Psoas muscle (tissue), 8 donors: ENCODE results near the gene GTF2IRD1. TPM values are rescaled to one million over a fixed set of nuclear protein-coding genes. Genes with fewer than 3 reads are reported as not detected.

Experiments used
- ATAC-seq, 4 donors: fragments of 200-7000 bp; cut with Tn5 transposase; one replicate each; pipeline ENCODE4 v1.9.1; 2020; ENCODE audit warnings: moderate library complexity in 3 of 4, mild to moderate bottlenecking in 2 of 4
- DNase-seq, 2 donors: peaks; one replicate each; pipeline ENCODE4 v3.0.0-alpha.2; 2020
- H3K27ac ChIP-seq: fragments of 200-600 bp; one replicate; pipeline ENCODE4 v1.8.0; 2022
- H3K27me3 ChIP-seq, 3 donors: fragments of 200-600 bp in 1 of 3; one replicate each; pipeline versions ENCODE4 v1.6.1 to v1.8.0; 2013 to 2022; ENCODE audit warnings: low read length in 2 of 3, mild to moderate bottlenecking in 2 of 3, moderate library complexity in 1 of 3; ENCODE audit not compliant: insufficient read depth in 3 of 3
- H3K36me3 ChIP-seq, 2 donors: fragments of 200-600 bp in 1 of 2; one replicate each; pipeline versions ENCODE4 v1.6.1 to v1.8.0; 2013 to 2022; ENCODE audit warnings: low read depth in 1 of 2, mild to moderate bottlenecking in 1 of 2, moderate library complexity in 1 of 2; ENCODE audit not compliant: insufficient read depth in 1 of 2
- H3K4me1 ChIP-seq: fragments of 200-600 bp; one replicate; pipeline ENCODE4 v1.8.0; 2022
- H3K4me3 ChIP-seq: fragments of 200-600 bp; one replicate; pipeline ENCODE4 v1.8.0; 2022; ENCODE audit warnings: mild to moderate bottlenecking
- H3K9me3 ChIP-seq: fragments of 200-600 bp; one replicate; pipeline ENCODE4 v1.8.0; 2022
- WGBS, 3 donors: extraction: QIAGEN DNeasy Blood & Tissue Kit; methylation state at CpG; one replicate each; pipeline versions ENCODE4 v1.1.6 to v1.1.7; 2013; 5-methylcytosine and 5-hydroxymethylcytosine counted together
- intact Hi-C, 2 donors: fragments of 100-400 bp; cut with DNase I; formaldehyde crosslinking; loops; one replicate each; pipeline versions ENCODE4 v1.11.0 to v1.14.2; 2022
- polyA plus RNA-seq, 3 donors: library from polyadenylated mRNA; stranded (reverse); fragments of 200-250 nt; gene quantifications; one replicate each; pipeline ENCODE4 v1.2.3, GENCODE V29; 2013
- total RNA-seq, 4 donors: library from RNA; stranded (reverse); fragmentation: NEBNext Ultra II Directional in 2 of 4; extraction: Animal tissue kit (Norgen Biotek cat#: 25700) in 2 of 4; gene quantifications; one replicate each; pipeline versions ENCODE4 v1.2.1 to v1.2.4, GENCODE V29; 2021 to 2023
- TF ChIP-seq, protein P1 (sequence below): fragments of 200-600 bp; IDR thresholded peaks from one replicate; pipeline ENCODE4 v1.8.0; 2022; ENCODE audit warnings: antibody characterized with exemption
- donor health status: healthy with polysubstance abuse.
- donor health status: DM: no; HTN: no; CAD: no; lungs with moderate emphysema.
- donor health status: Bipolar disorder and iron deficiency.
- donor health status: healthy.
- donor health status: DM: yes; HTN: yes; CAD: no.
- donor health status: DM: no; HTN: no; CAD: no.
- donor health status: DM: no; HTN: no; CAD: no.
- donor health status: DM: yes; HTN: yes; CAD: no.

GTF2IRD1 gene
- total and polyA plus RNA-seq, 7 donors = 40.5 to 149 (median 61.7) TPM

DNA sequence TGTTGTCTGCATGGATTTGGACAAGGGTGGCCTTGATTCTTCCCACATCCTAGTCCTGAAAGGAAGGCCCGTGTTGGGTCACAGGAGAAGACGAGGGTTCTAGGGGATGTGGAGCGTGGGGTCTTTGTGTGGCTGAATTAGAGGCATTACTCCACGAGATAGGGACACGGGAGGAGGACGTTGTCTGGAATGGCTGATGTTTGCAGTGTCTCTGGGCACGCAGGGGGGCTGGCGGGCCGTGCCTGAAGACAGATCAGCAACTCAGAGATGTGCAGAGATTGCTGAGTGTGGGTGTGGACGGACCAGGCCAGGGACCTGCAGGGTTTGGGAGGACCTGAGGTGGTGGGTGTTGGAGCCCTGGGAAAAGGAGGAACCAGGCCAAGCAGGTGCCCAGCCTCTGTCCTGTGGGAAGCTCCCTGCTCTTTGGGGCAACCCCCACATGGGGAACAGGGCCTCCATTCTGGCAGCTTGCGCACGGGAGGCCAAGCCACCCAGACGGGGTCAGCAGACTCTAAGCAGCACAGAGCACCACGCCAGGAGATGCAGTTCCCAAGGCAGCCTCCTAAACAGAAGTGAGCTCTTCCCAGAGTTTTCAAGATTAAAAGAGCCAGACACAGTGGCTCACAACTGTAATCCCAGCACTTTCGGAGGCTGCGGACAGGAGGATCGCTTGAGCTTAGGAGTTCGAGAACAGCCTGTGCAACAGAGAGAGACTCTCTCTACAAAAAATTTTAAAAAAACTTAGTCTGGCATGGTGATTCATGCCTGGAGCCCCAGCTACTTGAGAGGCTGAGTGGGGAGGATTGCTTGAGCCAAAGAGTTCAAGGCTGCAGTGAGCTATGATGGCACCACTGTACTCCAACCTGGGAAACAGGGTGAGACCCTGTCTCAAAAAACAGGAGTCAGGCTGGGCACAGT lies 132.8 kb downstream of the GTF2IRD1 start:
- peak in 3 of 4 donors; percentile 9 to 14 (median 12) for ATAC-seq
- peak overlapping the region; percentile 50 for H3K27ac ChIP-seq
- 85 to 90% (median 87%) methylated on average over 18 of the region's 18 CpGs for WGBS, 3 donors

DNA sequence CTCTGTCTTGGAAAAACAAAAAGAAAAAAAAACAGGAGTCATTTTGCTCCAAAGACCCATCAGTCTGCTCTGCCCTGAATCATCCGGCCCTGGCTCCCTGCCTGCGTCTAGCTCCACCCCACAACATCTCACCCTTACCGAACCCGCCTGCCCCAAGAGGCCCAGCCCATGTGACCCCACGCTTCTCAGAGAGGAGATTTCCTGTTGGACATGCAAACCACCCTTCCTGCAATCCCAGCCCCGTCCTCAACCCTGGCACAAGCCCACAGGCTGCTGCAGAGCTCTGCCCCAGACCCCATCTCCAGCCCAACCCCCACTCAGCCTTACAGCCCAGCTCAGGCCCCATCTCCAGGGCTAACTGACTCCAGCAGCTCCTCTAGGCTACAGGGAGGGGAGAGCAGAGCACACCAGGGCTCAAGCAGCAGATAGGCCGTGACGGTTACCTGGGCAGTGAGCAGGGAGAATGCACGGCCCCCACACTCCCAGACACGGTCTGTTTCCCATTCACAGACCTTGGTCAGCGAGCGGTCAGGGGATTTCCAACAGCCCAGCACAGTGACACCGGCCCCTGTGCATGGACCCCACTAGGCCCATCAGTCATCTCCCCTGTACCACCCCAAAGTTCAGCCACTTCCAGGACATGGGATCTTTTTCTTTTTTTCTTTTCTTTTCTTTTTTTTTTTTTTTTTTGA lies 133.9 kb downstream of the GTF2IRD1 start:
- peak overlapping the region; percentile 50 for H3K27ac ChIP-seq
- peaks cover 4% of the 10 kb centered on the region for H3K4me1 ChIP-seq
- H3K27me3 ChIP-seq = no peaks in the 10 kb centered on the region
- DNase-seq = peak; percentile 90 to 94
- 56 to 59% (median 57%) methylated on average over 13 of the region's 13 CpGs for WGBS, 3 donors
- TF ChIP-seq, protein P1, sequence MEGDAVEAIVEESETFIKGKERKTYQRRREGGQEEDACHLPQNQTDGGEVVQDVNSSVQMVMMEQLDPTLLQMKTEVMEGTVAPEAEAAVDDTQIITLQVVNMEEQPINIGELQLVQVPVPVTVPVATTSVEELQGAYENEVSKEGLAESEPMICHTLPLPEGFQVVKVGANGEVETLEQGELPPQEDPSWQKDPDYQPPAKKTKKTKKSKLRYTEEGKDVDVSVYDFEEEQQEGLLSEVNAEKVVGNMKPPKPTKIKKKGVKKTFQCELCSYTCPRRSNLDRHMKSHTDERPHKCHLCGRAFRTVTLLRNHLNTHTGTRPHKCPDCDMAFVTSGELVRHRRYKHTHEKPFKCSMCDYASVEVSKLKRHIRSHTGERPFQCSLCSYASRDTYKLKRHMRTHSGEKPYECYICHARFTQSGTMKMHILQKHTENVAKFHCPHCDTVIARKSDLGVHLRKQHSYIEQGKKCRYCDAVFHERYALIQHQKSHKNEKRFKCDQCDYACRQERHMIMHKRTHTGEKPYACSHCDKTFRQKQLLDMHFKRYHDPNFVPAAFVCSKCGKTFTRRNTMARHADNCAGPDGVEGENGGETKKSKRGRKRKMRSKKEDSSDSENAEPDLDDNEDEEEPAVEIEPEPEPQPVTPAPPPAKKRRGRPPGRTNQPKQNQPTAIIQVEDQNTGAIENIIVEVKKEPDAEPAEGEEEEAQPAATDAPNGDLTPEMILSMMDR = no peak
- no peaks in the 10 kb centered on the region for H3K9me3 ChIP-seq
- peak; percentile 72 to 79 (median 74) for ATAC-seq
- intact Hi-C loops = no loop called here
- H3K4me3 ChIP-seq = no peak overlapping the region
- H3K36me3 ChIP-seq = peaks cover 3 to 35% of the 10 kb centered on the region in 2 donors

More for the DNA sequence above, 132.8 kb downstream of the GTF2IRD1 start:
- Histone ChIP-seq H3K4me1 (peaks cover 4% of the 10 kb centered on the region), H3K36me3 (peaks cover 3 to 24% of the 10 kb centered on the region in 2 donors), H3K4me3 (no peak overlapping the region), H3K27me3 (no peaks in the 10 kb centered on the region), H3K9me3 (no peaks in the 10 kb centered on the region)
- TF ChIP-seq, protein P1 = no peak
- DNase-seq = no peak
- intact Hi-C loops = no loop called here

DNA sequence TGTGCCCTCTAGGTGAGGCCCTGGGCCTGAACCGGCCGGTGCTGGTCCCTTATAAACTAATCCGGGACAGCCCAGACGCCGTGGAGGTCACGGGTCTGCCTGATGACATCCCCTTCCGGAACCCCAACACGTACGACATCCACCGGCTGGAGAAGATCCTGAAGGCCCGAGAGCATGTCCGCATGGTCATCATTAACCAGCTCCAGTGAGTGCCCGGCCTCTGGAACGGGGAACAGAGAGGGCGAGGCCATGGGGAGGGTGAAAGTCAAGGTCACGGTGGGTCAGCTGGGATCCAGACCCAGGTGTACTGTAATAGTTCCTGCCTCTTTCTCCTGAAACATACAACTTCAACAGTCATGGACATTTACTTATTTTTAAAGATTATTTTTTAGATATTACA lies 137.1 kb downstream of the GTF2IRD1 start:
- peaks cover 2 to 65% of the 10 kb centered on the region in 2 donors for H3K36me3 ChIP-seq

DNA sequence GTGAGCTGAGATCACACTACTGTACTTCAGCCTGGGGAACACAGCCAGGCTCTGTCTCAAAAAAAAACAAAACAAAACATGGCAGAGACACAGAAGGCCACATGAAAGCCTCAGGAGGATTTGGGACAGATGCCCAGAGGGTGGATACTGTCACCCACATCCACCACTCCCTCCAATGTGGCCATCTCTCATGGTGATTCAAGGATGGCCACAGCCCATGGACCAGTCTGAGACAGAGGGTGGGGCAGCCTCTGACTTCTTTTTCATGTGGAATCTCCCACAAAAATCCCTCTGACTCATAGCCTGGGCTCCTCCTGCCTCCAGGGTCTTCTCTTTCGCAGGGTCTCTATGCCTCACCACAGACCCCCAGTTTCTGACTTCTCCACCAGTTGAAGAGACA lies 144.9 kb downstream of the GTF2IRD1 start:
- intact Hi-C loops = no loop called here
- peak in 2 of 4 donors; percentile 29 to 34 for ATAC-seq
- TF ChIP-seq, protein P1 = no peak
- no peaks in the 10 kb centered on the region for H3K27me3 ChIP-seq
- DNase-seq = no peak
- peaks cover 2 to 76% of the 10 kb centered on the region in 2 donors for H3K36me3 ChIP-seq
- no peak overlapping the region for H3K4me3 ChIP-seq
- H3K4me1 ChIP-seq = no peaks in the 10 kb centered on the region
- 83 to 94% (median 94%) methylated on average over 1 of the region's 1 CpG for WGBS, 3 donors
- H3K9me3 ChIP-seq = no peaks in the 10 kb centered on the region
- no peak overlapping the region for H3K27ac ChIP-seq

More for the DNA sequence above, 137.1 kb downstream of the GTF2IRD1 start:
- Histone ChIP-seq H3K4me3 (no peak overlapping the region), H3K27me3 (no peaks in the 10 kb centered on the region), H3K27ac (no peak overlapping the region), H3K4me1 (peaks cover 4% of the 10 kb centered on the region), H3K9me3 (no peaks in the 10 kb centered on the region)
- intact Hi-C loops = no loop called here
- DNase-seq (no peak), ATAC-seq (no peak)
- 89 to 91% (median 91%) methylated on average over 16 of the region's 16 CpGs for WGBS, 3 donors
- TF ChIP-seq, protein P1 = no peak
